OCI-LY7 (cell line): Measurements from ENCODE around the gene OR6T1.

Source experiments
- CTCF ChIP-seq: fragments of 200-600 bp; sonication (generic); conservative IDR thresholded peaks from 2 replicates; pipeline ENCODE4 v1.5.1; 2014; ENCODE audit warnings: mild to moderate bottlenecking, antibody characterized with exemption, low read length, moderate library complexity, mixed read lengths
- EZH2phosphoT487 ChIP-seq: fragments of 200-600 bp; sonication (generic); IDR thresholded peaks from 2 replicates; pipeline ENCODE4 v1.6.1; 2018; ENCODE audit warnings: low read depth, borderline replicate concordance, mild to moderate bottlenecking, mixed run types, antibody characterized with exemption, low read length, moderate library complexity, mixed read lengths

GRCh38 chr11:123920943-123921342, 22.7 kb downstream of the OR6T1 start:
- TF ChIP-seq EZH2phosphoT487 (no peak), CTCF (no peak)
